ENCODE data around the gene PHLDB1.

Gene PHLDB1

GRCh38 chr11:118623269-118623655, 15.8 kb downstream of the PHLDB1 start:
- DNase-seq = no peak

GRCh38 chr11:118625036-118625690, 17.7 kb downstream of the PHLDB1 start:
- no peak for DNase-seq

- DNase-seq = no peak
These were observed 18.6 kb downstream of the PHLDB1 start for GRCh38 chr11:118625976-118626375.

- DNase-seq = no peak
These were observed 20.2 kb downstream of the PHLDB1 start for GRCh38 chr11:118627566-118627965.

- DNase-seq = no peak
These were observed 20.6 kb downstream of the PHLDB1 start for GRCh38 chr11:118628031-118628430.

GRCh38 chr11:118628432-118628831, 21.0 kb downstream of the PHLDB1 start:
- DNase-seq = no peak

- DNase-seq = no peak
These were observed 21.6 kb downstream of the PHLDB1 start for GRCh38 chr11:118628861-118629549.

- DNase-seq = no peak
These were observed 22.6 kb downstream of the PHLDB1 start for GRCh38 chr11:118629761-118630661.

- DNase-seq = no peak
These were observed 23.9 kb downstream of the PHLDB1 start for GRCh38 chr11:118631142-118631909.

GRCh38 chr11:118632577-118633318, 25.3 kb downstream of the PHLDB1 start:
- no peak for DNase-seq

GRCh38 chr11:118633319-118633690, 25.9 kb downstream of the PHLDB1 start:
- no peak for DNase-seq

- DNase-seq = no peak
These were observed 26.6 kb downstream of the PHLDB1 start for GRCh38 chr11:118633979-118634378.

GRCh38 chr11:118634431-118635236, 27.2 kb downstream of the PHLDB1 start:
- DNase-seq = peak; percentile 78

- DNase-seq = no peak
These were observed 27.8 kb downstream of the PHLDB1 start for GRCh38 chr11:118635237-118635591.

GRCh38 chr11:118635642-118636041, 28.2 kb downstream of the PHLDB1 start:
- DNase-seq = no peak

- DNase-seq = no peak
These were observed 29.3 kb downstream of the PHLDB1 start for GRCh38 chr11:118636569-118637290.

GRCh38 chr11:118638726-118639125, 31.3 kb downstream of the PHLDB1 start:
- DNase-seq = no peak

- no peak for DNase-seq
These were observed 32.5 kb downstream of the PHLDB1 start for GRCh38 chr11:118639899-118640298.

GRCh38 chr11:118640332-118641154, 33.1 kb downstream of the PHLDB1 start:
- no peak for DNase-seq

Data from right forelimb (tissue), 1 donor.